ENCODE measurements around the gene SHISA9.

SHISA9 gene

DNA sequence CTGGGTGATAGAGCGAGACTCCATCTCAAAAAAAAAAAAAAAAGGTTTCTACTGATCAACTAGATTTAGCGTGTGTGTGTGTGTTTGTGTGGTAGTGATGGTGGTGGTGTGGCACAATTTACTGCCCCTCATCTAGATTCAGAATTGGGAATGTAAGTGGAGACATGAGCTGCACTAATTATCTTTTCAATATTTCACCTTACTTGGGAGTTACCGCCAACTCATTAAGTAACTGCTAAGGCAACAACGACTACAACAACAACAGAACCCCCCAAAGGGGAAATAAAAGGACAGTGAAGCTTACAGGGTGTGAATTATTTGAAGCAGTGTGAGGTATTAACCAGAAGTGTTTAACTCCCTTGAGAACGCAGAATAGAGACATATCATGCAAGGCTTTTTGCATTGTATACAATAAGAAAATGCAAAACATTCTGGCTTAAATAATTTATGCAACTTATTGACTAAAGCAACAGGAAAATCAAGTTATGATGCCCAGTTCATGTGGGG, 180.5 kb downstream of the SHISA9 start:
- DNase-seq, result no peak

DNA sequence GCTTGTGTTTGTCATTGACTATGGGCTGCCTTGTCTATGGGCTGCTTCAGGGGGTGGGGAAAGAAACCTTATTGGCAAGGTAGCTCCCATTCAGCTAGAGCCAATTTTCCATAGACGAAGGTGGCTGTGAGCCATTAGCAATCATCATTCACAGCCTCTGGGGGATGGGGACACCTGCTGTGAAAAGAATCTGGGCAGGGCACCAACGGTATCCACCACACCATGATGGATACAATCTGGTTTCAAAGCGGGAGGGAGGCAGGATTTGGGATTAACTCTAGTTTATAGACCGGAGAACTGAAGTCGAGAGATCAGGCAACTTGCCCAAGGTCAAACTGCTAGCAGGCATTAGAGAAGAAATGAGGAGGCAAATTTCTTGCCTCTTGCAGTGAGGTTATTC, 182.3 kb downstream of the SHISA9 start:
- DNase-seq, result no peak

- DNase-seq, result no peak
These were observed 182.9 kb downstream of the SHISA9 start for GRCh38 chr16:13084331-13084730.

DNA sequence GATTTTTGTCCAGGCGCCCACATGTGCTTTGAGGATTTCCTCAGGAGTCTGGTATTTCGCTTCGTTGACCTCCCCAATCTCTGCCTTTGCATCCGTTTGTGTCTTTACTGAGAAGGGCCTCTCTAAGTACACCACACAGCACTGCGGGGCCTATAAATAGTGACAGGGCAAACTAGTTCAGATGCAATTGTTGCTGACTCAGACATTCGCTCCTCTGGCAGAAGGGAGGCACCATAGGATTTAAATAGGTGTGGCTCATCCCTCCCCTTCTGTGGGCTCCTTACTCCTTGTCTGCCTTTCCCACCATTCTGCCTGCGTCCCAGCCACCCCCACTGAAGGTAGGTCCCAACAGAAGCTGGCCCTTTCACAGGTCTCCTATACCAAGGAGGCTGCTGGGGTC, 192.3 kb downstream of the SHISA9 start:
- no peak for DNase-seq

GRCh38 chr16:13095061-13095460, 193.7 kb downstream of the SHISA9 start:
- no peak for DNase-seq

DNA sequence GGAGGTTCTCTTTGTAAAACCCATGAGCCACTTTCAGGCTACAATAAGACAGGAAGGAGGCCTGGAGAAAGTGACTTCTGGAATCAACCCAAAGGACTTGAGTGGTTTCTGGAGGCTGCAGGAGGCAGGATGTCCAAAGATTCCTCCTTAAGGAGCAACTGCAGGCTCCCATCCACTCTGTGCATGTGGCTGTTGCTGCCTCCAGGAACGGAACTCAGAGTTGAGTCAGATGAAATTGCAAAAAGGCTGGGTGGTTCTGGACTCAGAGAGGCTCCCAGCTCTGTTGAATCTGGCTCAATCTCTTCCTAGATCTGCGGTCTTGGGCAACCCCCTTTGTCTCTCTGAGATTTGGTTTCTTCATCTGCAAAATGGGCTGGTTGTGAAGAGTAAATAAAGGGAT, 197.1 kb downstream of the SHISA9 start:
- DNase-seq, result no peak

DNA sequence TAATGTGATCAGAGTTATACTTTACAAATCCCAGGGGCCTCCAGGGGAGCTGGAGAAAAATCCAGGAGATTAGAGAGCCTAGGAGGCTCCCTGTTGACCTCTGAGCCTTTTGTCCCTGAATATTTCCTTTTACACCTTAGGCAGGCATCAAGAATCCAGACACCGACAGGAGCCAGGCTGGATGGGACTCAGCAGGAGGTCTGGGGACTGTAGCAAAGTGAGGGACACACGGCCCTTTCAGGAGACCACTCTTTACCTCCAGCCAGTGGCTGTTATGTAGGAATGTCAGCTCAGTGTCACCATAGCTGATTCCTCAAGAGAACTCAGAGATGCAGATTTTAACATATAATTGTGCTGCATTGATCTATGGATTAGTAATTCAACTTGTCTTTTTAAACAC, 198.4 kb downstream of the SHISA9 start:
- no peak for DNase-seq

- no peak for DNase-seq
These were observed 199.6 kb downstream of the SHISA9 start for GRCh38 chr16:13100970-13101369.

GRCh38 chr16:13101828-13102227, 200.4 kb downstream of the SHISA9 start:
- no peak for DNase-seq

GRCh38 chr16:13102401-13102800, 201.0 kb downstream of the SHISA9 start:
- DNase-seq, result no peak

DNA sequence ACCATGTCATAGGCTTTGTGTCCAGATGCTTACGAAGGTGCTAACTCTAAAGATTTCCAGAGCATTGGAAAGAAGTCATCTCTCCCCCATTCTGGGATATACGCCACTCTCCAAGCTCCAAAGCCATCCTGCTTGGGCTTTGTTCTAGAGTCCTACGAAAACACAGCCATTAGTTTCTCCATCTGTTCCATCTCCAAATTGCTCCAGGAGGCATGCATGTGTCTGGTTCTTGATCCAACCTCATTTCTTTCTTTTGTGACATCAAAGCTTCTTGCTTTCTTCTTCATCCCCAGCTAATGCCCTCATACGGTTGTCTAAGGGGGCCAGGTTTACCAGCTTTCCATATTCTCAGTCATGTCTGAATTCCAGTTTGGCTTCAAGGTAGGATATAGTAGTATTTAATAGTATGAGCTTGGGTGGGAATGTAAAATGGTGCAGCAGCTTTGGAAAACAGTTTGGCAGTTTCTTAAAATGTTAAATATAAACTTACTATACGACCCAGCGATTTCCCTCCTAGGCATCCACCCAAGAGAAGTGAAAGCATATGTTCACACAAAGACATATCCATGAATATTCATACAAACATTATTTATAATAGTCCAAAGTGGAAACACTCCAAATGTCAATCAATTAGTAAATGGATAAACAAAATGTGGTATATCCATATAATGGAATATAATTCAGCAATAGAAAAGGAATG, 202.6 kb downstream of the SHISA9 start:
- no peak for DNase-seq

DNA sequence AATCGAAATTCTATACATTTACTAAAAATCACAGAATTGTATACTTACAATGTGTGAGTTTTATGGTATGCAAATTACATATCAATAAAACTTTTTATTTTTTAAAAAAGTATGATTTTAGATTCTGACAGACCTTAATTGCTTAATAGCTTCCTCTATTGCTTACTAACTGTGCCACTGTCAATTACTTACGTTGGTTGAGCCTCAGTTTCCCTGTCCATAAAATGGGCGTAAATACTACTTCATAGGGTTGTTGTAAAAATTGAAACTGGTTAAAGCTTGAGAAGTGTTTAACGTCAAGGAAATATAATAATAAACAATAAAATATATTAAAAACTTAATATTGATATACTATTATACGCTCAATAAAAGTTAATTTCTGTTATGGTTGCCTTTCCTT, 203.4 kb downstream of the SHISA9 start:
- DNase-seq, result no peak

DNA sequence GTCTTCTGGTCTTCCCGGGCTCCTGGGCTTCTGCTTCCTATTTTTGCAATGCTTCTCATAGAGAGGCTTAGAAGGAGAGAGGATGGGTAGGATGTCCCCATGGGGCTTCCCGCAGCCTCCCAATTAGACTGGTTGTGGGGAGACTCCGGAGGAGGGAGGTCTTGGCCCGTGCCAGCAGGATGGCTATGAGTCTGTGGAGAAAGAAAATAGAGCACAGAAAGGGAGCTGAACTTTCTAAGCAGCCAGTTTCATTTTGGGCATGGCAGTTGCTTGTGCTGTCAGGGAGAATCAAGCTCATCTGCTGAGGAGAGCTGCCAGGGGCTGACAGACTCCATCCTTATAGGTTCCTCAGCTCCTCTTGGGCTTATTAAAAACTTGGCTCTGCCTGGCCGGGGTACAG, 204.0 kb downstream of the SHISA9 start:
- DNase-seq, result no peak

GRCh38 chr16:13106464-13106863, 205.1 kb downstream of the SHISA9 start:
- DNase-seq, result no peak

DNA sequence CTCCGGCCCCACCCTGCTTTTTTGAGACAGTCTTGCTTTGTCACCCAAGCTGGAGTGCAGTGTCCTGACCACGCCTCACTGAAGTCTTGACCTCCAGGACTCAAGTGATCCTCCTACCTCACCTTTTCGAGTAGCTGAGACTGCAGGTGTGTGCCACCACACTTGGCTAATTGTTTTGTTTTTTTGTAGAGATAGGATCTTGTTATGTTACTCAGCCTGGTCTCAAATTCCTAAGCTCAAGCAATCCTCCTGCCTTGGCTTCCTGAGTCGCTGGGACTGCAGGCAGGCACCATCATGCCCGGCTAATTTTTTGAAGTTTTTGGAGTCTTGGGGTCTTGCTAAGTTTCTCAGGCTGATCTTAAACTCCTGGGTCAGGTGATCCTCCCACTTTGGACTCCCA, 206.7 kb downstream of the SHISA9 start:
- no peak for DNase-seq

GRCh38 chr16:13109171-13109570, 207.8 kb downstream of the SHISA9 start:
- DNase-seq, result no peak

- no peak for DNase-seq
These were observed 208.9 kb downstream of the SHISA9 start for GRCh38 chr16:13110124-13110796.

DNA sequence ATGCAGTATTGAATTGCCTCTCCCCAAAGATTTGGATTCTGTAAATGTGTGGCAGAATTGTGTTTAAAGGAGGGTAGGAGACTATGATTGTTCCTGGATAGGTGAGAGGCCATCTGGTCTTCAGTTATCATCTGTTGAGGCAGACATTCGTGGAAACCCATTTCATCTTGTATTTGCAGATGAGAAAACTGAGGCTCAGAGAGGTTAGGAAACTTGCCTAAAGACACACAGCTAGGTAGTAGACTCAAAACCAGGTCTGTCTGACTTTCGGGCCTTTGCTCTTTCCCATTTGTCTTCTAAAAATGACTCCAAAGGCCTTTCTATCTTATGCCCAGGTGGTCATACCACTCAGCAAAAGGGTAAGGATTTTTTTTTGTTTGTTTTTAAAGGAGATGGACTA, 210.3 kb downstream of the SHISA9 start:
- DNase-seq, result no peak

DNA sequence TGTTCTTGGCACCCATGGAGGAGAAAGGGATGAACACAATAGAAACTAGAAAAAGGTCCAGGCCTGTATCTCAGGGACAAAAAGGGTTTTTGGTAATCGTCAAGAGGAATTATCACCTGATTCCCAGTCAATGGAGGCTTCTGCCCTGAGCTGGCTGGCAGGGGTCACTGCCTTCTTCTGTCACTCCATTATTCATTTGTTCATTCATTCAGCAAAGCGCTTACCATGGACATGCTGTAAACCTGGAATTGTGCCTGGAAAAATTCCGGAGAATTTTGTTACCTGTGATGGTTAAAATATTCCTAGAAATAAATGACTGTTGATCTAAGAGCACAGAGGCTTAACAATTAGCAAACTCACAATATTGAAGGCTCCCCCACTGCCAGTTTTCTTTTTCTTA, 212.3 kb downstream of the SHISA9 start:
- DNase-seq, result no peak

DNA sequence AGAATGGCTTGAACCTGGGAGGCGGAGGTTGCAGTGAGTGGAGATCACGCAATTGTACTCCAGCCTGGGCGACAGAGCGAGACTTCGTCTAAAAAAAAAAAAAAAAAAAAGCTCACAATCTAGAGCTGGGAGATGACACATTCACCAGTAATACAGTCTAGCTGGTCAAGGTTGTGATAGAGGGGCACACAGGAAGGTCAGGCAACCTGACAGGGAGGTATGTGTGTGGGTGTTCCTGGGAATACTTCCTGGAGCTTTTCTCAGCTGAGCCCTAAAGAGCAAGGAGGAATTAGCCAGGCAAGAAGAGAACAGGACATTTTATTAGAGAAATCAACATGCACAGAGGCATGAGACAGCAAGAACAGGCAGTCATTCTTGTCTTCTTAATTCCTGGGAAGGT, 216.7 kb downstream of the SHISA9 start:
- DNase-seq, result no peak

DNA sequence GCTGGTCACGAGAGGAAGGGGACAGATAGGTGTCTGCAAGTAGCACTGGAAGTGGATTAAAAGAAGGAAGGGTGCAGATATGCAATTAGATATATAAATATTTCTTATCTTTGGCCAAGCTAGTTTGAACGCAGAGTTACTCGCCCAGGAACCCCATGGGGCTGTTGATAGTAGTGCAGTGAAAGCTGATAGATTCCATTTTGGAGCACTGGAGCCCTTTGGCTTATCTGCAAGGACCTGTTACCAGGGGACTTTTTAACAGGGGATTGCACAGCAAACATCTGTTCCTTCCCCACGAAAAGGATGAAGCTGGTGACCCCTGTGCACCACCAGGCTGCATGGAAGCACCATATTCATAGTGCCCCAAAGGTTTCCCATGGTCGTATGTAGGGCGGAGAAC, 218.7 kb downstream of the SHISA9 start:
- no peak for DNase-seq

DNA sequence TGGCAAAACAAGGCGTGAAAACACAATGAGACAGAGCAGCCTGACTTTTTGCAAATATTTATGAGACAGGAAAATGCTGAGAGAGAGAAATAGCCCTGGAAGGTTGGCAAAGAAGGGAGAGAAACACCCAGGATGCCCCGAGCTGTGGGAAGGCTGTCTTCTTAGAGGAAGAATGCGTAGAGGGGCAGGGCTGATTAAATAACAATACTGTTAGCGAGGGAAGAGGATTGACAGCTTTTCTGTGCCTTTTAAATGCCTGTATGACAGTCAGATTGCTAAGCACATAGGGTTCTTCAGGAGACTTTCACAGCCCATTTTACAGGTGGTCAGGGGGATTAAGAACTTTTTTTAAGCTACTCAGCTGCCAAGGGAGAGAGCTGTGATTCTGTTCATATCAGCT, 219.2 kb downstream of the SHISA9 start:
- DNase-seq, result no peak

DNA sequence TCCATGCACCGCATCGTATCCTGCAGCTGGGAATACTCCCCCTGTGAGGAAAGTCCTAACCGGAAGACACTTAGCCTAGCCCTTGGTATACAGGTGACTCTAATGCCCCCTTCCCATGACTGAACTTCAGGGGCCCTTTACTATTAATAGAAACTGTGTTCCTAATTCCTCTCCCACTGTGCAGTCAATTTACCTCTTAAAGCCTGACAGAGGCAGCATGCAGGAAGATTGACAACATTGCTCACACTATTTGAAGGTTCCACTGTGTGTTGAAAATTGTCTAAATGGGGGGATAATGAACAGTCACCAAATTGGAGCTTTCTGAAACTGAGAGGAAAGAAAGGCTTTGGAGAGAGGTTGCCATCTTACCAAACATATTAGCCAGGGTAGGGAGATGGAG, 222.6 kb downstream of the SHISA9 start:
- no peak for DNase-seq

GRCh38 chr16:13127144-13127543, 225.7 kb downstream of the SHISA9 start:
- no peak for DNase-seq

DNA sequence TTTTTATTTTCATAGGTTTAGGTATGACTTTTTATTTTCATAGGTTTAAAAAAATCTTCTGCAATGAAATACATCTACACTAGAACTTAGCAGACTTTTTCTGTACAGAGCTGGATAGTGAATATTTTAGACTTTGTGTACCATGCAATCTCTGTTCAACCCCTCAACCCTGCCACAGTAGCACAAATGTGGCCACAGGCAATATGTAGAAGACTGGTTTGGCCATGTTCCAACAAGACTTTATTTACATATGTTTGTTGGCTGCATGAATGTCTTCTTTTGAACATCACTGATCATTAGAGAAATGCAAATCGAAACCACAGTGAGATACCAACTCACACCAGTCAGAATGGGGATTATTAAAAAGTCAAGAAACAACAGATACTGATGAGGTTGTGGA, 229.2 kb downstream of the SHISA9 start:
- DNase-seq, result no peak
